OCI-LY7 (cell line): Measurements from ENCODE around the gene PCNX2. TPM values are rescaled to one million over a fixed set of nuclear protein-coding genes. Genes with fewer than 3 reads are reported as not detected.

Source experiments
- BruUV-seq: library from RNA; stranded (reverse); fragments of 400-500 nt; replicated peaks from 2 replicates; lab custom pipeline; 2021; lab: Mats Ljungman, UMichigan
- CTCF ChIA-PET: fragments of 300-600 bp; sonication (Branson Sonifier 250); formaldehyde crosslinking; loops from one replicate; lab custom pipeline; 2022; ENCODE audit warnings: antibody characterized with exemption; ENCODE audit not compliant: unreplicated experiment; lab: Charles Lee
- POLR2A ChIA-PET: fragments of 300-600 bp; sonication (Branson Sonifier 250); formaldehyde crosslinking; loops from one replicate; lab custom pipeline; 2022; ENCODE audit warnings: antibody characterized with exemption; lab: Charles Lee
- DNase-seq: peaks from one replicate; pipeline ENCODE4 v3.0.0-alpha.2; 2015; ENCODE audit warnings: low spot score
- H2AFZ ChIP-seq: fragments of 200-600 bp; sonication (generic), shearing (Covaris generic); 2 replicates; pipeline ENCODE4 v1.6.1; 2014; ENCODE audit warnings: mild to moderate bottlenecking, antibody characterized with exemption, low read length, moderate library complexity
- H3K27ac ChIP-seq: fragments of 200-600 bp; sonication (generic); 2 replicates; pipeline ENCODE4 v1.5.1; 2014; ENCODE audit warnings: mixed run types, low read depth, mild to moderate bottlenecking, moderate library complexity, low read length, inconsistent platforms; ENCODE audit not compliant: poor library complexity, severe bottlenecking
- H3K36me3 ChIP-seq: fragments of 200-600 bp; sonication (generic); 2 replicates; pipeline ENCODE4 v1.6.1; 2014; ENCODE audit warnings: mild to moderate bottlenecking, antibody characterized with exemption, low read length, moderate library complexity, mixed read lengths; ENCODE audit not compliant: insufficient read depth
- H3K4me1 ChIP-seq: fragments of 200-600 bp; sonication (generic); 2 replicates; pipeline ENCODE4 v1.5.1; 2014; ENCODE audit warnings: mild to moderate bottlenecking, low read length; ENCODE audit not compliant: insufficient read depth, poor library complexity, severe bottlenecking
- H3K4me2 ChIP-seq: fragments of 200-600 bp; sonication (generic); 2 replicates; pipeline ENCODE4 v1.6.1; 2014; ENCODE audit warnings: mild to moderate bottlenecking, low read length
- H3K4me3 ChIP-seq: fragments of 200-600 bp; sonication (generic); 2 replicates; pipeline ENCODE4 v1.5.1; 2014; ENCODE audit warnings: mild to moderate bottlenecking, low read depth, low read length; ENCODE audit not compliant: poor library complexity, severe bottlenecking
- H3K79me2 ChIP-seq: fragments of 200-600 bp; sonication (generic); 2 replicates; pipeline ENCODE4 v1.6.1; 2016; ENCODE audit warnings: low read depth, mild to moderate bottlenecking, low read length, moderate library complexity, mixed read lengths; ENCODE audit not compliant: insufficient read depth
- H3K9me2 ChIP-seq: fragments of 200-600 bp; sonication (generic); 2 replicates; pipeline ENCODE4 v1.6.1; 2016; ENCODE audit warnings: mild to moderate bottlenecking, low read length, mixed read lengths; ENCODE audit not compliant: insufficient read depth
- H3K9me3 ChIP-seq: fragments of 200-600 bp; sonication (generic); 2 replicates; pipeline ENCODE4 v1.6.1; 2014; ENCODE audit warnings: mild to moderate bottlenecking, mixed run types, low read length, mixed read lengths
- H4K20me1 ChIP-seq: fragments of 200-600 bp; sonication (generic); 2 replicates; pipeline ENCODE4 v1.6.1; 2014; ENCODE audit warnings: mild to moderate bottlenecking, antibody characterized with exemption, low read length, moderate library complexity, mixed read lengths; ENCODE audit not compliant: insufficient read depth
- CTCF ChIP-seq: fragments of 200-600 bp; sonication (generic); conservative IDR thresholded peaks from 2 replicates; pipeline ENCODE4 v1.5.1; 2014; ENCODE audit warnings: mild to moderate bottlenecking, antibody characterized with exemption, low read length, moderate library complexity, mixed read lengths
- EZH2phosphoT487 ChIP-seq: fragments of 200-600 bp; sonication (generic); IDR thresholded peaks from 2 replicates; pipeline ENCODE4 v1.6.1; 2018; ENCODE audit warnings: low read depth, borderline replicate concordance, mild to moderate bottlenecking, mixed run types, antibody characterized with exemption, low read length, moderate library complexity, mixed read lengths
- intact Hi-C: fragments of 100-400 bp; cut with micrococcal nuclease; formaldehyde crosslinking; loops from one replicate; pipeline ENCODE4 v1.10.0; 2022; ENCODE audit not compliant: unreplicated experiment
- total RNA-seq, 2 experiments: library from RNA; depleted of rRNA in 1 of 2; stranded (reverse); fragments of >200 nt in 1 of 2; shearing (Covaris generic) in 1 of 2; gene quantifications; 2 replicates each; pipeline ENCODE4 v1.2.3, GENCODE V29; 2014 to 2022

Gene PCNX2
- total RNA-seq, 2 experiments from 2014 or later = 17.1 to 26.9 TPM

- H3K27ac ChIP-seq = no peak overlapping the region
- H4K20me1 ChIP-seq = no peaks in the 10 kb centered on the region
- H3K79me2 ChIP-seq = no peaks in the 10 kb centered on the region
- CTCF ChIA-PET = no interaction called here
- intact Hi-C loops = no loop called here
- H3K9me2 ChIP-seq = no peaks in the 10 kb centered on the region
- H3K4me3 ChIP-seq = no peak overlapping the region
- no peaks in the 10 kb centered on the region for H3K9me3 ChIP-seq
- no peak overlapping the region for H2AFZ ChIP-seq
- POLR2A ChIA-PET = interaction anchor here (0.7 kb wide), 1 partner anchor 660 kb away, joined by 3 read pairs; no protein-coding TSS in a partner anchor
- H3K4me1 ChIP-seq = no peaks in the 10 kb centered on the region
- H3K4me2 ChIP-seq = no peak overlapping the region
- DNase-seq = no peak
- H3K36me3 ChIP-seq = no peaks in the 10 kb centered on the region
- TF ChIP-seq EZH2phosphoT487 = no peak
- no peak for TF ChIP-seq CTCF
- BruUV-seq = no TSS peak
These were observed 46.6 kb upstream of the PCNX2 start for GRCh38 chr1:233342086-233342485.

- no peaks in the 10 kb centered on the region for H3K4me1 ChIP-seq
- no peak overlapping the region for H3K4me2 ChIP-seq
- no TSS peak for BruUV-seq
- intact Hi-C loops = no loop called here
- ChIA-PET CTCF (no interaction called here), POLR2A (no interaction called here)
- no peaks in the 10 kb centered on the region for H3K9me3 ChIP-seq
- TF ChIP-seq EZH2phosphoT487 = no peak
- TF ChIP-seq CTCF = no peak
- H3K4me3 ChIP-seq = no peak overlapping the region
- no peaks in the 10 kb centered on the region for H3K79me2 ChIP-seq
- no peak for DNase-seq
- no peak overlapping the region for H2AFZ ChIP-seq
- no peak overlapping the region for H3K27ac ChIP-seq
- H4K20me1 ChIP-seq = no peaks in the 10 kb centered on the region
- H3K9me2 ChIP-seq = no peaks in the 10 kb centered on the region
- H3K36me3 ChIP-seq = no peaks in the 10 kb centered on the region
These were observed 45.5 kb upstream of the PCNX2 start for GRCh38 chr1:233340966-233341516.

GRCh38 chr1:233340031-233340555, 44.6 kb upstream of the PCNX2 start:
- H3K4me1 ChIP-seq = no peaks in the 10 kb centered on the region
- intact Hi-C loops = no loop called here
- H3K9me2 ChIP-seq = no peaks in the 10 kb centered on the region
- no peak overlapping the region for H3K4me3 ChIP-seq
- no peak overlapping the region for H3K4me2 ChIP-seq
- H3K79me2 ChIP-seq = no peaks in the 10 kb centered on the region
- POLR2A ChIA-PET = no interaction called here
- H2AFZ ChIP-seq = no peak overlapping the region
- CTCF ChIA-PET = no interaction called here
- no peaks in the 10 kb centered on the region for H3K9me3 ChIP-seq
- no peak overlapping the region for H3K27ac ChIP-seq
- TF ChIP-seq EZH2phosphoT487 (no peak), CTCF (no peak)
- no TSS peak for BruUV-seq
- no peaks in the 10 kb centered on the region for H4K20me1 ChIP-seq
- H3K36me3 ChIP-seq = no peaks in the 10 kb centered on the region
- DNase-seq = no peak
